Glomerular visceral epithelial cell (primary cell): ENCODE measurements around the gene EML1.
A peak's percentile ranks its signal among the peaks of the same experiment; 100 is the strongest.

ENCODE experiments used
- DNase-seq: peaks from one replicate; pipeline ENCODE4 v3.0.0-alpha.2; 2016; ENCODE audit errors: extremely low spot score

EML1 gene

GRCh38 chr14:99872786-99873440, 79.7 kb downstream of the EML1 start:
- no peak for DNase-seq

DNA sequence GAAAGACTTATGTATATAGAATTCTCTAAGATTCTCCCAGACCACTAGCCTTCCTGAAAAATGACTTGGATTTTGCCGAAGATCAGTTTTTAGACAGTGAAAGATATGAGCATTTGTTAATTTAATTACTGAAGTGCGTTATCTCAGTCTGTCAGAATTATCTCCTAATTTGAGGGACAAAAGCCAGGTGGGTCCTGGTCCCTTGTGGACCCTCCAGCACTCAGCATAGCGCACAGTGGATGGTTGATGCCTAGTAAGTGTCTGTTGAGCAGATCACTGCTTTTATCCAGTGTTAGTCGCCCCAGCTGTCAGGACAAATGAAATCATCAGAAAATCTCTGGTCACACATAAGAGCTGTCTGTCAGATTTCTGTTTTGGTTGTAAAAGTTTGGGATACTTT, 80.4 kb downstream of the EML1 start:
- no peak for DNase-seq

DNA sequence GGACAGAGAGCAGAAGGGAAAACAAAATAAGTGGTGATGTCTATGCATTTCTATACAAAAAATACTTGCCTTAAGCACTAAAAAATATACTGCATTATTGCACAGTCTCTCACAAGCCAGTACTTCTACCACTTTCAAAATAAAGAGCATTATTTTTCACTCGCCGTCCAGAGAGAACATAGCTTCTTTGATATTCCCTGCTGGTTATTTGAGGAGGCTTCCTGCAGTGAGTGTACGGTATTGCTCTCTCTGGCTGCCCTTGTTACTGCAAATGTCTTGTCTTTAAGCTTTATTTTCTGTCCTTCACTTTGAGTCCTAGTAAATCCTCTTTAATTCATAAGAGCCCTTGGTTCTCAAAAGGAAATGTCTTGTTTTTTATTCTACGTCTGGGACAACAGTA, 81.1 kb downstream of the EML1 start:
- no peak for DNase-seq

DNA sequence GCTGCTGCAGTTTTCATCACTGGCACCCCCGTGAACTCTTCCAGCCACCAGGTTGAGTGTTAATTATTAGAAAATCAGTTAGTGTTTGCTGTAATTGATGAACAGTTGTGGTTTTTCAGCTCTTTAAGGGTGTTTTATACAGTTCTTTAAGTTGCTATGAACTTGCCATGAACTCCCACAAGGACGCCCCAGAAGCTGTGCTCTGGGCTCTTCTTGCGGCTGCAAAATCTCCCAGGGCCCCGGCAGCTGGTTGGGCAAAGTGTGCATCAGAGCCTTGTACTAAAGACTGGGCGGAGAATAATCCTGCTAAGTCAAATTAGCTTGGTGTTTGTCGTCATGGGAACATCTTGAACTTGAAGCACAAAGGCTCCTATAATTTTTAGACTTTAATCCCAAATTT, 82.2 kb downstream of the EML1 start:
- no peak for DNase-seq

GRCh38 chr14:99875836-99876235, 82.6 kb downstream of the EML1 start:
- DNase-seq = no peak

- no peak for DNase-seq
Measured at GRCh38 chr14:99876406-99876805, 83.2 kb downstream of the EML1 start.

- no peak for DNase-seq
Measured at GRCh38 chr14:99878563-99878962, 85.3 kb downstream of the EML1 start.

DNA sequence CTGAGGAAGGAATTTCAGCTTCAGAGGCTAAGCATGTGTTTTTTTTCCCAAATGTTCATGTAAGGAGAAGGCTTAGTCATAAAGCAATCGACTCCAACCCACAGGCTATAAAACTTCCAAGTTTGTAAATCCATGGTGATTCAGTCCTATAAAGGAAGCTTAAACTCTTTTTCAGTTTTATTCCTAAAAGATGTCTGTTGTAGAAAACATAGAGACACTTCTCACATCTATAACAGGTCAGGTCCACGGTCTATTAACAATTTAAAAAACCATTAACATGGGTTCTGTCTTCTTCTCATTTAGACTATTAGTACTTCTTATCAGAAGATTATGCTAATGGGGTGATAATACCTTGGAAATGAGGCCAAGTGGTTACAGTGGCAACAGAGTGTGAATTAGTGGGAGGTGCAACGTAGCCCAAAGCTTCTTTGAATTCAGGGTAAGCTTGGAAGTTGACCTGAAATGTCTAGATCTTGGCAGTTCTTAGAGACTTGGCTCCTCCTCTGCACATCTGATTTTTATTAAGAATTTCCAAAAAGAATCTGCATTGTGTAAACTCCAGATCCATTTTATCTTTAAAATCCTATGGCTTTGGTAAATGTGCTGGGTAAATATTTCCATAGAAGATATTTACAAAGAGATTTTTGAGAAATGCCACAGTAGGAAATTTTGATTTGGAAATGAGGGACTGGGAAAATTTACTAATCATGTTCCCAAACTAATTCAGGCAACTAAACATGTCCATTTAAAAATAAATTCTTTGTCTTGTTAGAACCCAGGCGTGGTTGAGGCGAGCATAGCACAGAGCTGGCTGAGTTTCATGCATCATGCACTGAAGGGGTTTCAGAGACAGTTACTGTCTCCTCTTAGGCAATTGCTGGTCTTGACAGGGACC, 86.4 kb downstream of the EML1 start:
- DNase-seq = peak; percentile 13

DNA sequence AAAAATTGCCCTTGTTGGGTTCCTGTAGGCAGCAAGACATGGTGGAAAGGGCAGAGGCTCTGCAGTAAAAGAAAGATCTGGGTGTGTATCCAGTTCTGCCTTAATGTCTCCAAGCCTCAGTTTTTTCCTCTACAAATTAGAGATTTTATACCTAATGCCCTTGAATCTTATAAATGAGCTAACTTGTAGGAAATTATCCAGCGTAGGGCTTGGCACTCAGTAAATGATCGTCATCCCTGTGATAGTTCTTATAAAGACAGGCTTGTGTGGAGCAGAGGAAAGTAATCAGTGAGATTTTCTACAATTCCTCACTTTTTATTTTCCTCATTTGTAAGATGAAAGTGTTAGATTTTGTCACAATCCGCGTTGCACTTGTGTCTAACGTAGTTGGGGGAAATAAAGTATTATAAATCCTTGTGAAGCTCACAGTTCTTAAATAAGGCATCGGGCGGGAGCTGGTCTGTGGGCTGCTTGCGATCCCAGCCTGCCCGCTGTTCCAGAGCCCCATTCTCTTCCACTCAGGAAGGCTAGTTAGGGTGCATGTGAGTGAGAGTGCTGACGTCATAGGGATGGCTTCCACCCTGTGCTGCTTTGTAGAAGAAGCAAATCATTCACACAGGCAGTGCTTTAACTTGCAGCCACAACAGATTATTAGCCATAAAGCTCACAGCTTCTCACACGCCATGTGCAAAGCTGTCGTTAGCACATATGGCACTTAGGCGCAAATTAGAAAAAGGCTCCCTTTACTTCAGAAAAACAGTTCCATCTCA, 87.6 kb downstream of the EML1 start:
- no peak for DNase-seq

DNA sequence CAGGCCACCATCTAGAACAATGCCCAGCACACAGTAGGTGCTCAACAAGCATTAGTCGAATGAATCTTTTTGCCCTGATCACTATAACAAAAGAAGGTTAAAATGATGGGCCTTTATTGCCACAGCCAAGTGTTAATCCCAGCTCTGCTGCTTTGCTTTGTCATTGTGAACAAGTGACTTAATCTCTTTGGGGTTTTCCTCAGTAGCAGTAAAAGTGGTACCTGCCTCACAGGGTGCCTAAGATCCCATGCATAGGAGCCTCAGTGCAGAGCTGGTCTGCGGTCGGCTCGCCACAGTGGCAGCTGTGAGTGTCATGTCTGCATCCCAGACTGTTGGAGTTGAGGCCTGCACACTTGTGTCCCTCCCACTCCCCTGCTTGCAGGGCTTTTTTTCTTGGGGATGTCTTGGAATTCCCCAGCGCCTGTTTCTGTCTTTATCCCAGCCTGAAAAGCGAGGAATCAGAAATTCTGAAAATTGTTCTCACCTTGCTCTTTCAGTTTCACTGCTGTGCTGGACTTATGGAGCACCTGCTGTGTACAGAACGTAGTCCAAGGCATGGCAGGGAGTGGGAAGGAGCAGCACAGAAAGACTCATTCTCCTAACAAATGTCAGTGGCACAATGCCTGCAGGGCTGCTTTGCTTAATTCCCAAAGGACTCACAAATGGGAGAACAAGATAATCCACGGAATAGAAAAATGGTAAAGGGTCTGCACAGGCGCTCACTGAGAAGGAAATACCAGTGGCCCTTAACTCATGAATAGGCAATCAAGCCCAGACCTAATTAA, 90.8 kb downstream of the EML1 start:
- no peak for DNase-seq

DNA sequence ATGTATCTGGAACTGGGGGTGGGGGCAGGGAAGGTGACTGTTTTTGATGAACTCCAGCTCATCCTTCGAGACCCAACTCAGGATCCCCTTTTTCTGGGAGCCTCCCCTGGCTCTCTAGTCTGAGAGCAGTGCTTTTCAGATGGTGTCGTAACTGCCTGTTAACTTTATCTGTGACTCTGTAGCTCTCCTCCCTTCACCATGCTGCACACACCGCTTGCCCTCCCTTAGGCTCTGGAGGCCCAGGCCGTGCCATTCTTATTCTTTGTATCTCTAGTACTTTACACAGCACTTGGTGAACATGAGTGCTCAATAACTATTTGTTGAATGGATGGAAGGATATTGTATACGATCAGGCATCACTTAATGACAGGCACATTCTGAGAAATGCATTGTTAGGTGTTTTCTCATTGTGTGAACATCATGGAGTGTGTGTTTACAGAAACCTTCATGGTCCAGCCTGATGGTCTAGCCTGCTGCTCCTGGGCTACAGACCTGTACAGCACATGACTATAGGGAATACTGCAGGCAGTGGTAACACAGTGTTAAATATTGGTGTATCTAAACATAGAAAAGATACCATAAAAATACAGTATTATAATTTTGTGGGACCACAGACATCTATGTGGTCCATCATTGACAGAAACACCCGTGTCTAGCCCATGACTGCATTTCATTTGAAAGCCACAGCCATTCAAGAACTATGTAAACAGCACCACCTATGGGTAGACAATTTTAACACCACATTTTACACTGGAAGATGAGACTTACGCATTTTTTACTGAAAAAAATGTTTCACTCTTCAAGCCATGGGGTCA, 91.8 kb downstream of the EML1 start:
- DNase-seq = peak; percentile 57

GRCh38 chr14:99885649-99885958, 92.4 kb downstream of the EML1 start:
- DNase-seq = no peak

- DNase-seq = no peak
Measured at GRCh38 chr14:99887407-99887806, 94.2 kb downstream of the EML1 start.

GRCh38 chr14:99888149-99888548, 94.9 kb downstream of the EML1 start:
- DNase-seq = no peak

- no peak for DNase-seq
Measured at GRCh38 chr14:99889268-99889667, 96.1 kb downstream of the EML1 start.

DNA sequence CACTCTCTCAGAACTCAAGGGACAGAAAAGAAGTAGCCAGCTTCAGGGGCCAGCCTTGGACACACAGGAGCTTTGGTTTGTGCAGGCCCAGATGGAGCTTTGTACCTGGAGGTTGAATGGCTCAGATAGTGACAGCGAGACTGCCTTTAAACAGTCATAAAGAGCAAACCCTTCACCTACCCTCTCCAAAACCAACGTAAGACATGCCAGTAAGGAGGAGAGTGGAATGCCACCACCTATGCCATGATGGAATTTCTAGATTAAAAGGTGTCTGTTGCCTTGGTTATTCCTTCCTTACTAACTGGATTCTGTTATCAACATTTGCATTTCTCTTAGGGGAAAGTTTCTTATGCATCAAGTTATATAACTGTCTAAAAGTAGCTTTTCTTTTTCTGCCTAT, 98.1 kb downstream of the EML1 start:
- DNase-seq = no peak

DNA sequence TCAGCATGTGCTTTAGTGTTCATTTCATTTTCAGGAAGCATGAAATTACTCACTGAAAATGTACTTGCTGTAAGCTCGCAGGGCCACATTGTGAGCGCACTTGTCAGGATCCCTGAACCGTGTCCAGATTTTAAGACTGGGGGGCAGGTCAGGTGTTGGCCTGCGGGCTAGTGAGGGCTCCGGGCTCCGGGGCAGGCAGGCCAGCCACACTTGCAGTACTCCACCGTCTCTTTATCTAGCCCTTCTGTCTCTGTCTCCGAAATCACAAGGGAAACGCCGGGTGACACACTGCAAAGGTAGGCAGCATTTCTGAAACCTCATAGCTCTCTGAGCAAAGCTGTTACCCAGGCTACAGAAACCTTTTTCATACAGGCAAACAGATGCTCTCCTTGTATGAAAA, 98.7 kb downstream of the EML1 start:
- peak; percentile 38 for DNase-seq

- DNase-seq = no peak
Measured at GRCh38 chr14:99892406-99892805, 99.2 kb downstream of the EML1 start.

GRCh38 chr14:99896361-99896760, 103.1 kb downstream of the EML1 start:
- no peak for DNase-seq

DNA sequence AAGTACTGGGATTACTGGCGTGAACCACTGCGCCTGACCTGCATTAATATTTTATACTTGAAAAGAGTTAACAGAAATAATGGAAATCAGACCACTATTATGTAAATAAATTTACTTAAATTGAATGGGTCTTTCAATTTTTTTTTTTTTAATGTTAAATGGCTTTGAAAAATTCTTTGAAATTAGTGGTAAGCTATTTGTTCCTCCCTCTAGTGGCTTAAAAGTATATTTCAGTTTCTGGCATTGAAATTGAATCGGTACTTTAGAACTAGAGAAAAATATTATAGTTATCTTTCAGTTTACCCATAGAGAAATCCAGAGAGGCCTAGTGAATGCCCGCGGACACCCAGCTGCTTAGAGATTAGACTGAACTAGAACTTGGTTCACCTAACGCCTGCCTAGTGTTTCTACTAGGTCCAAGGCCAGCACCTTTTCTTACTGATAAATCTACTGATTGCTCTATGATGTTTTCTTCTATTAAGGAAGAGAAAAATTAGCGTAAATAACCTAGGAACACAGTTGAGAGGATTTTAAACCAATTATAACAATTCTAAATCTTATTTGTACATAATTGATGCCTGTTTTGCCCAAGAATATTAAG, 106.5 kb downstream of the EML1 start:
- peak; percentile 15 for DNase-seq

DNA sequence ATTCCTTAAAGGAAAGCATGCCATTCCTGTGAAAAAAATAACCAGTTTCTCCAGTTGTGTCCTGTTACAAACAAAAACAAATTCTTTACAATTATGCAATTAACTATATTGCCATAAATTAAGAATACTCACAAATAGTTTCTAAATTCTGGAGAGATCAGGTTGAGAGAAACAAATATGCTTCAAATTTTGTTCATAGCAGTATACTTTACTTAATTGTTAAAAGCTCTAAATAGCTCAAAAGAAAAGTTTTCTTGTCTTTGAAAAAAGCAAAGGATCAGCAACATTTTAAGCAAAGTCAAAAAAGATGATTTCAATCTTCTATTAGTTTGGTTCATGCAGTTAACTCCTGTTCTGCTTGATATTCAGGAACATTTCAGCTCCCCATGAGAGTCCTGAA, 109.7 kb downstream of the EML1 start:
- DNase-seq = no peak
